ENCODE measurements around the gene KCNH4.

Gene KCNH4

DNA sequence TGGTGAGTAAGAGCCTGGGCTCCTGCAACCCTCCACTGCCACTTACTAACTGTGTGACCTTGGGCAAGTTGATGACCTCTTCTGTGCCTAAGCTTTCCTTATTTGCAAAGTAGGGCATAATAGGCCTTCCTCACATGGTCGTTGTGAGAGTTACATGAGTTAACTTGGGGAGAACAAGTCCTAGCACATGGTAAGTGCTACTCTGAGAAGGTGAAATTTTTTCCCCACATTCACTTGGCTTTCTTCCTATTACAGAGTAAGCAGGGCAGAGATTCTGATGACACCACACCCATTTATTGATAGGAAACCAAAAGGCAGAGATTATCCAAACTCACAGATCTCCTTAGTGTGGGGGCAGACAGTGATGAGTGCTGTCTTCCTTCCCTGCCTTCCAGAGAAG lies 1.6 kb downstream of the KCNH4 start:
- peaks cover 0 to 41% (median 30%) of the 10 kb centered on the region in 5 donors for H3K4me1 ChIP-seq (ENCODE audit: control insufficient read depth in 5 of 5, insufficient read depth in 5 of 5, low read length in 5 of 5)
- H3K27ac ChIP-seq (ENCODE audit: low read depth, low read length), result no peak overlapping the region
- H3K9ac ChIP-seq (ENCODE audit: low read length in 5 of 5), result no peak overlapping the region
- no peaks in the 10 kb centered on the region for H3K9me3 ChIP-seq (ENCODE audit: control insufficient read depth in 5 of 5, low read length in 5 of 5)
- peaks cover 0 to 7% (median 4%) of the 10 kb centered on the region in 5 donors for H3K27me3 ChIP-seq (ENCODE audit: control insufficient read depth in 5 of 5, insufficient read depth in 4 of 5, low read length in 5 of 5)
- no peaks in the 10 kb centered on the region for H3K36me3 ChIP-seq (ENCODE audit: control insufficient read depth in 5 of 5, insufficient read depth in 5 of 5, low read length in 5 of 5)
- H3K4me3 ChIP-seq (ENCODE audit: low read depth in 1 of 5, low read length in 5 of 5), result no peak overlapping the region

DNA sequence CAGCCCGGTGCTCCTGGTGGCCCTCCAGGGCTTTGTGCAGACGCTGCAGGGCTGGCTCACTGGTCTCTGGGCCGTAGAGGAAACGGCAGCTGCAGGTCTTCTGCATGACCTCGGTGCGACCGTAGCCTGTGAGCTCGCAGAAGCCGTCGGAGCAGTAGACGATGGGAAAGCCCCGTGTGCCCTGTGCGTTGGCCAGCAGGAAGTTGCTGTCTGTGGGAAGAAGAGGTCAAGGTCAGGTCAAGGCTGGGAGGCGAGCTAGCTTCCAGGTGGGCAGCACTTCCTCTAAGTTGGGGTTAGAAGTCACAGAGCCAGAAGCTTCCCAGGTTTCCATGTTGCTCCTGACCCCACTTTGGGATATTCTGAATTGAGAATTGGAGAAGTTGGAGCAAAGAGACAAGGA lies 2.1 kb downstream of the KCNH4 start:
- no peak overlapping the region for H3K9ac ChIP-seq (ENCODE audit: low read length in 5 of 5)
- H3K27me3 ChIP-seq (ENCODE audit: control insufficient read depth in 5 of 5, insufficient read depth in 4 of 5, low read length in 5 of 5), result peaks cover 0 to 7% (median 4%) of the 10 kb centered on the region in 5 donors
- no peaks in the 10 kb centered on the region for H3K36me3 ChIP-seq (ENCODE audit: control insufficient read depth in 5 of 5, insufficient read depth in 5 of 5, low read length in 5 of 5)
- no peaks in the 10 kb centered on the region for H3K9me3 ChIP-seq (ENCODE audit: control insufficient read depth in 5 of 5, low read length in 5 of 5)
- H3K4me3 ChIP-seq (ENCODE audit: low read depth in 1 of 5, low read length in 5 of 5), result no peak overlapping the region
- no peak overlapping the region for H3K27ac ChIP-seq (ENCODE audit: low read depth, low read length)
- peaks cover 0 to 36% (median 26%) of the 10 kb centered on the region in 5 donors for H3K4me1 ChIP-seq (ENCODE audit: control insufficient read depth in 5 of 5, insufficient read depth in 5 of 5, low read length in 5 of 5)

DNA sequence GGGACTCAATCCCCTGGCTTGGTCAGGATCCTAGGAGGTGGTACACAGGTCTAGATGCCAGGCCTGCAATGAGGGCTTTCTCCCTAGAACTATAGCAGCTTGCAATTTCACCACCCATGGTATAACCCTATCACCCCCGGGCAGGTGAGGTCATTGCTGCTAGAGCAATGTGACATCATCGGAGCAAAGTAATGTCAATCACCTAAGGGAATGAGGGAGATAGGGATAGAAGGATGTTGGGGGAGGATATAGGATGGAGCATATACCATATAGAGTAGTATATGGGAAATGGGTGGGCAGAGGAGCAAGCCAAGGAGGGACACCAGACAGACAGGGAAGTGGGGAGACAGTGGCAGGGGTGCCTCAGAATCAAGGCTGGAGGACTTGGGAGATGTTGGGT lies 3.3 kb downstream of the KCNH4 start:
- H3K27me3 ChIP-seq (ENCODE audit: control insufficient read depth in 5 of 5, insufficient read depth in 4 of 5, low read length in 5 of 5), result peaks cover 0 to 7% (median 4%) of the 10 kb centered on the region in 5 donors
- no peaks in the 10 kb centered on the region for H3K36me3 ChIP-seq (ENCODE audit: control insufficient read depth in 5 of 5, insufficient read depth in 5 of 5, low read length in 5 of 5)
- H3K9ac ChIP-seq (ENCODE audit: low read length in 5 of 5), result no peak overlapping the region
- no peak overlapping the region for H3K4me3 ChIP-seq (ENCODE audit: low read depth in 1 of 5, low read length in 5 of 5)
- no peaks in the 10 kb centered on the region for H3K9me3 ChIP-seq (ENCODE audit: control insufficient read depth in 5 of 5, low read length in 5 of 5)
- no peak overlapping the region for H3K27ac ChIP-seq (ENCODE audit: low read depth, low read length)
- peaks cover 0 to 25% (median 17%) of the 10 kb centered on the region in 5 donors for H3K4me1 ChIP-seq (ENCODE audit: control insufficient read depth in 5 of 5, insufficient read depth in 5 of 5, low read length in 5 of 5)

DNA sequence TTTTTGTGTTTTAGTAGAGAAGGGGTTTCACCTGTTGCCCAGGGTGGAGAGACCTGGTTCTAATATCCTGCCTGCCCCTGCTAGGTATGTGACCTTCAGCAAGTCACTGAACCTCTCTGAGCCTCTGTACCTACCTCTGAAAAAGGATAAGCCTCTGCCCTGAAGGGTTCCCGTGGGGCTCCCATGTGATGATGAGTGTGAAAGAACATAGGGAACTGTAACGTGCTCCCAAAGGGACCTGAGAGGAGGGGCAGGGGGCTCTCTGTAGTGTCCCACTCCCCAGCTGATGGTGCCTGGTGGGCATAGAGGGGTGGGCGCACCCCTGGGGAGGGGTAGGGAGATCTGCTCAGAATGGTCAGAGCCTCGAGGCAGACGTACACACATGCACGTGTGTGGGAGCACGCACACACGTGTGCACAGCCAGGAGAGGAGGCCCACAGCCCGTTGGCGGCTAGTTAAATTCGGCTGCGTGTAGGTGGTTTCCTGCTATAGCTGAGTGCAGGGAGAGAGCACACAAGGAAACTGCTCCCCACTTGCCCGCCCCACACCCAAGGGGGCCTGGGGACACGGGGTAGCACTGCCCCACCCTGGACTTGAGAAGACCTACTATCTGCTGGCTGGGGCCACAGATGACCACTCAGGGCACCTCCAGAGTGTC lies 6.7 kb downstream of the KCNH4 start:
- Histone ChIP-seq H3K4me1 (ENCODE audit: control insufficient read depth in 5 of 5, insufficient read depth in 5 of 5, low read length in 5 of 5) (peaks cover 0 to 15% (median 0%) of the 10 kb centered on the region in 5 donors), H3K36me3 (ENCODE audit: control insufficient read depth in 5 of 5, insufficient read depth in 5 of 5, low read length in 5 of 5) (no peaks in the 10 kb centered on the region), H3K9ac (ENCODE audit: low read length in 5 of 5) (no peak overlapping the region), H3K27ac (ENCODE audit: low read depth, low read length) (no peak overlapping the region), H3K4me3 (ENCODE audit: low read depth in 1 of 5, low read length in 5 of 5) (no peak overlapping the region), H3K27me3 (ENCODE audit: control insufficient read depth in 5 of 5, insufficient read depth in 4 of 5, low read length in 5 of 5) (no peaks in the 10 kb centered on the region), H3K9me3 (ENCODE audit: control insufficient read depth in 5 of 5, low read length in 5 of 5) (no peaks in the 10 kb centered on the region)

DNA sequence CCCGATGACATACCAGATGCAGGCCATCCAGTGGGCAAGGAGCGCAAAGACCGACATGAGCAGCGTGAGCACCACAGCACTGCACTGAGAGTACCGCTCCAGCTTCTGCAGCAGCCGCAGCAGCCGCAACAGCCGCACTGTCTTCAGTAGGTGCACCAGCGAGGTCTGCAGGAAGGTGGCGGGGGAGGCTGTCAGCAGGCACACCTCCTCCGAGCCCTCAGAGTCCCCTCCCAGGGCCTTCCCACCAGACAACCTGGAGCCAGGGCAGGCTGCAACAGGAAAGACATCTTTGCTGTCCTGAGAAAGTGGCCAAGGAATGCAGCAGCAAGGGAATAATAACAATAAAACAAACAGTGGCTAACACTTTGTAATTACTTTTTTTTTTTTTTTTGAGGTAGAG lies 9.1 kb downstream of the KCNH4 start:
- H3K36me3 ChIP-seq (ENCODE audit: control insufficient read depth in 5 of 5, insufficient read depth in 5 of 5, low read length in 5 of 5), result no peaks in the 10 kb centered on the region
- H3K9me3 ChIP-seq (ENCODE audit: control insufficient read depth in 5 of 5, low read length in 5 of 5), result no peaks in the 10 kb centered on the region
- no peak overlapping the region for H3K9ac ChIP-seq (ENCODE audit: low read length in 5 of 5)
- H3K4me3 ChIP-seq (ENCODE audit: low read depth in 1 of 5, low read length in 5 of 5), result no peak overlapping the region
- no peak overlapping the region for H3K27ac ChIP-seq (ENCODE audit: low read depth, low read length)
- H3K4me1 ChIP-seq (ENCODE audit: control insufficient read depth in 5 of 5, insufficient read depth in 5 of 5, low read length in 5 of 5), result peaks cover 0 to 13% (median 0%) of the 10 kb centered on the region in 5 donors
- no peaks in the 10 kb centered on the region for H3K27me3 ChIP-seq (ENCODE audit: control insufficient read depth in 5 of 5, insufficient read depth in 4 of 5, low read length in 5 of 5)

DNA sequence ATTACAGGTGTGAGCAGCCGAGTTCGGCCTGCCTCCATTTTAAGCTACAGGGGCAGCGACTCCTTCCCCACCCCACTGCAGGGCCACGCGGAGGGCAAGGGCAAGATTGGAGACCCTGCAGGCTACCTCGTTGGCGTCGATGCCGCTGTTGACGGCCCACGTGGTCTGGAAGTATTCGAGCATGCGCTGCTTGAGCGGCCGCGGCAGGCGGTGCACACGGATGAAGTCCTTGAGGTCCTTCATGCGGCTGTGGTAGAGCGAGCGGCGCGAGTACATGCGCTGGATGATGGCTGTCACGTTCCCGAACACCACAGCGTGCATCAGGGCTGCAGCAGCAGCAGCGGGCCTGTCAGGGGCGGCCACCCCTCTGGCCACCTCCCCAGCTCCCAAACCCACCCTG lies 11.6 kb downstream of the KCNH4 start:
- Histone ChIP-seq H3K27me3 (ENCODE audit: control insufficient read depth in 5 of 5, insufficient read depth in 4 of 5, low read length in 5 of 5) (no peaks in the 10 kb centered on the region), H3K36me3 (ENCODE audit: control insufficient read depth in 5 of 5, insufficient read depth in 5 of 5, low read length in 5 of 5) (no peaks in the 10 kb centered on the region), H3K9me3 (ENCODE audit: control insufficient read depth in 5 of 5, low read length in 5 of 5) (no peaks in the 10 kb centered on the region), H3K4me3 (ENCODE audit: low read depth in 1 of 5, low read length in 5 of 5) (no peak overlapping the region), H3K4me1 (ENCODE audit: control insufficient read depth in 5 of 5, insufficient read depth in 5 of 5, low read length in 5 of 5) (peaks cover 0 to 13% (median 0%) of the 10 kb centered on the region in 5 donors), H3K27ac (ENCODE audit: low read depth, low read length) (no peak overlapping the region), H3K9ac (ENCODE audit: low read length in 5 of 5) (no peak overlapping the region)

DNA sequence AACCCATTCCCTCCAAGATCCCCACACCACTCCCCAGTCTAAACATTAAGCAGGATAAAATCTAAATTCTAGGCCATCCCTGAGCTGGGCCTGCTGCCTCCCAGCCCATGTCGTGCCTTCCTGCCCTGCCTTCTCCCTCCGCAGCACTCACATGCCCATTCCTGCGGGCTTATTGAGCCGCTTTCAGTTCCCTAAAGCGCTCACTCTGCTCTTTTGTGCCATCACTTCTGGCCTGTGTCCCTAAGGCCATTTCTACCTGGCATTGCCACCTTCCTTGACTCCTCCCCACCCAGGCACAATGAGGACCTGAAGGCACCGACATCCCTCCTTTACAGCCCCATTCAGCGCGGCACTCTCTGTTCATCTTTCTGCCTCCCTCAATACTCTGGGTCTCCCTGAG lies 13.1 kb downstream of the KCNH4 start:
- Histone ChIP-seq H3K9me3 (ENCODE audit: control insufficient read depth in 5 of 5, low read length in 5 of 5) (no peaks in the 10 kb centered on the region), H3K4me3 (ENCODE audit: low read depth in 1 of 5, low read length in 5 of 5) (no peak overlapping the region), H3K36me3 (ENCODE audit: control insufficient read depth in 5 of 5, insufficient read depth in 5 of 5, low read length in 5 of 5) (no peaks in the 10 kb centered on the region), H3K27ac (ENCODE audit: low read depth, low read length) (no peak overlapping the region), H3K9ac (ENCODE audit: low read length in 5 of 5) (no peak overlapping the region), H3K27me3 (ENCODE audit: control insufficient read depth in 5 of 5, insufficient read depth in 4 of 5, low read length in 5 of 5) (no peaks in the 10 kb centered on the region), H3K4me1 (ENCODE audit: control insufficient read depth in 5 of 5, insufficient read depth in 5 of 5, low read length in 5 of 5) (peaks cover 0 to 13% (median 0%) of the 10 kb centered on the region in 5 donors)

DNA sequence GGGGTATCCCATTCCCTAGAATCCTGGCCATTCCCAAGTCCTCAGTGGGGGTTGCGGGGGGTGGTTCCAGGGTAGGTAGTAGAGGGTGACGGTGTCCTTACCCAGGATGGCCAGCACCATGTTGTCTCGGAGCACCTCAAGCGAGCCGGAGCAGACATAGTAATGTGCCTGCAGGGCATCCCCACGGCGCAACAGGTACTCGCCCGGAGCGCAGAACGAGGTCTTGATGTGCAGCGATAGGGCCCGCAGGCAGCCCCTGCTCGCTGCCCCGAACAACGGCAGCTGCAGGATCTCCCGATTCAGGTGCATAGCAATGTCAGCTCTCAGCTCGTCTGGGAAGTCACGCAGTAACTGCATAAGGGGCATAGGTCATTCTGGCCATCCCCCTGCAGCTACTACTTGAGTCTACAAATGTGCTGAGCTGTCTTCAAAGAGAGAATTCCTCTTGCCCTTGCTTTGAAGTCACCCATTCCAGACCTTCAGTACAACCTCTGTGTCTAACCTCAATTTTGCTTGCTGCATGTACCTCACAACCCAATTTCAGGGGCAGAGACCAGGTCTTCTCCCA lies 14.7 kb downstream of the KCNH4 start:
- no peaks in the 10 kb centered on the region for H3K36me3 ChIP-seq (ENCODE audit: control insufficient read depth in 5 of 5, insufficient read depth in 5 of 5, low read length in 5 of 5)
- H3K4me3 ChIP-seq (ENCODE audit: low read depth in 1 of 5, low read length in 5 of 5), result no peak overlapping the region

DNA sequence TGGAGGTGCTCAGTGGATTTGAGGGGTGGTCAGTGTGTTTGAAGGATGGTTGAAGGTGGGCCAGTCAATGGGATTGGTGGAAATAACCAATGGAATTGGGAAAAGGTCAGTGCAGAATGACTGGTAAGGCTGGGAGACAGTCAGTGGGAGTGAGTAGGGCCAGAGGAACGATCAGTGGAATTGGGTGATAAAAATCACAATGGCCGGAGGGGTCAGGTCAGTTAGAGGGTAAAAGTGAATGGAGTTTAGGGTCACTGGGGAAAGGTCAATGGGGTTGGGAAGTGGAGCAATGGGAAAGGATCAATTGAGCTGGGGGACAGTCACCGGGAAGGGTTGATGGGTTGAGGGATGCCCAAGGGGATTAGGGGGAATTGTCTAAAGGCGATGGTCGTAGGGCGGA lies 15.2 kb downstream of the KCNH4 start:
- Histone ChIP-seq H3K27me3 (ENCODE audit: control insufficient read depth in 5 of 5, insufficient read depth in 4 of 5, low read length in 5 of 5) (no peaks in the 10 kb centered on the region), H3K4me3 (ENCODE audit: low read depth in 1 of 5, low read length in 5 of 5) (no peak overlapping the region)

More for the DNA sequence above, 14.7 kb downstream of the KCNH4 start:
- Histone ChIP-seq H3K9me3 (ENCODE audit: control insufficient read depth in 5 of 5, low read length in 5 of 5) (no peaks in the 10 kb centered on the region), H3K27ac (ENCODE audit: low read depth, low read length) (no peak overlapping the region), H3K9ac (ENCODE audit: low read length in 5 of 5) (no peak overlapping the region), H3K4me1 (ENCODE audit: control insufficient read depth in 5 of 5, insufficient read depth in 5 of 5, low read length in 5 of 5) (peaks cover 0 to 3% (median 0%) of the 10 kb centered on the region in 5 donors), H3K27me3 (ENCODE audit: control insufficient read depth in 5 of 5, insufficient read depth in 4 of 5, low read length in 5 of 5) (no peaks in the 10 kb centered on the region)

DNA sequence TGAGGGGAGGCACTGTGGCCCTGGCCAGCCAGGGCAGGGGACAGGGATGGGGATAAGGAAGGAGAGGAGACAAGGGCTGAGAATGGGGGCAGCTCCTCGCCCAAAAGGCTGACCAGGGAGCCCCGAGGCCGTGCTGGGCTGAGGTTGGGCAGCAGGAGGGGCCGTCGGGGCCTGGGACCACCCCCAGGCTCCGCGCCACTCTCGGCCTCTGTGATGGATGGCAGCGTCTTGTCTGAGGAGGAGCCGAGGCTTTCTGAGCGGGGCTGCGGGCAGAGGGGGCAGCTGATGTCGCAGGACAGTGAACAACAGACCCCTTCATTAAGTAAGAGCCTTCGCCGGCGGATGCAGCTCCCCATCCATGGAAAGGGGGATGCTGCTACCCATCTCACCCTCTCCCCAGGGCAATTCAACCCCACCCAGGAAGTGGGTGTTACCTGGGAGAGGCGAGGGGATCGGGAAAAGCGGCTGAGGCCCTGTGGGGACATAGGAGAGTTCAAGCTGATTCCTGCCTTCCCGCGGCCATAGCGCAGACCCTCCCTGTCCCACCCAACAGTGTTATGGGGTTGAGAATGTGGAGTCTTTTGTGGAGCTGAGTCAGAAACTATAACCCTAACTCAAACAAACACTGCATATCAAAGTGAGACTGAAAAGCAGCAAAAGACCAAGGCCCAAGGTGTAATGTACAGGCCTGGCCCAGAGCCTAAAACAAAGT lies 17.1 kb downstream of the KCNH4 start:
- Histone ChIP-seq H3K27me3 (ENCODE audit: control insufficient read depth in 5 of 5, insufficient read depth in 4 of 5, low read length in 5 of 5) (no peaks in the 10 kb centered on the region), H3K36me3 (ENCODE audit: control insufficient read depth in 5 of 5, insufficient read depth in 5 of 5, low read length in 5 of 5) (no peaks in the 10 kb centered on the region), H3K4me1 (ENCODE audit: control insufficient read depth in 5 of 5, insufficient read depth in 5 of 5, low read length in 5 of 5) (peaks cover 0 to 3% (median 0%) of the 10 kb centered on the region in 5 donors), H3K9ac (ENCODE audit: low read length in 5 of 5) (no peak overlapping the region), H3K9me3 (ENCODE audit: control insufficient read depth in 5 of 5, low read length in 5 of 5) (no peaks in the 10 kb centered on the region), H3K27ac (ENCODE audit: low read depth, low read length) (no peak overlapping the region), H3K4me3 (ENCODE audit: low read depth in 1 of 5, low read length in 5 of 5) (no peak overlapping the region)

More for the DNA sequence above, 15.2 kb downstream of the KCNH4 start:
- Histone ChIP-seq H3K9me3 (ENCODE audit: control insufficient read depth in 5 of 5, low read length in 5 of 5) (no peaks in the 10 kb centered on the region), H3K36me3 (ENCODE audit: control insufficient read depth in 5 of 5, insufficient read depth in 5 of 5, low read length in 5 of 5) (no peaks in the 10 kb centered on the region), H3K27ac (ENCODE audit: low read depth, low read length) (no peak overlapping the region), H3K9ac (ENCODE audit: low read length in 5 of 5) (no peak overlapping the region), H3K4me1 (ENCODE audit: control insufficient read depth in 5 of 5, insufficient read depth in 5 of 5, low read length in 5 of 5) (peaks cover 0 to 3% (median 0%) of the 10 kb centered on the region in 5 donors)
